Measurements from ENCODE around the gene NCOA6. TPM values are rescaled to one million over a fixed set of nuclear protein-coding genes. Genes with fewer than 3 reads are reported as not detected.
"Not testable (repeated sequence)": the region's sequence is repeated elsewhere in the genome, so short reads cannot be mapped to it uniquely, and the experiment has no call there.

Gene NCOA6
- total RNA-seq, 1 donor from 2014 or later = 79.5 TPM

GRCh38 chr20:34781220-34781619 lies 44.2 kb downstream of the NCOA6 start:
- no peaks in the 10 kb centered on the region for H3K27me3 Mint-ChIP-seq (ENCODE audit: low read depth)
- H3K36me3 Mint-ChIP-seq (ENCODE audit: low read depth) = peaks cover 10% of the 10 kb centered on the region
- no peak overlapping the region for H3K27ac Mint-ChIP-seq (ENCODE audit: unreplicated experiment)
- TF ChIP-seq CTCF (conservative IDR thresholded peaks at IDR 0.05) = no peak
- no peaks in the 10 kb centered on the region for H3K4me1 Mint-ChIP-seq
- H3K9me3 Mint-ChIP-seq = no peaks in the 10 kb centered on the region
- DNase-seq (ENCODE audit: low read depth, low spot score) = no peak
- H3K4me3 Mint-ChIP-seq = no peak overlapping the region

- not testable (repeated sequence) for H3K27me3 Mint-ChIP-seq (ENCODE audit: low read depth); H3K9me3 Mint-ChIP-seq; H3K4me3 Mint-ChIP-seq; DNase-seq (ENCODE audit: low read depth, low spot score); H3K4me1 Mint-ChIP-seq; H3K27ac Mint-ChIP-seq (ENCODE audit: unreplicated experiment)
- peaks cover 15% of the 10 kb centered on the region for H3K36me3 Mint-ChIP-seq (ENCODE audit: low read depth)
Measured at GRCh38 chr20:34780291-34780690, 45.2 kb downstream of the NCOA6 start.

GRCh38 chr20:34776177-34776576 lies 49.3 kb downstream of the NCOA6 start:
- H3K27me3 Mint-ChIP-seq (ENCODE audit: low read depth) = no peaks in the 10 kb centered on the region
- H3K27ac Mint-ChIP-seq (ENCODE audit: unreplicated experiment) = no peak overlapping the region
- H3K9me3 Mint-ChIP-seq = no peaks in the 10 kb centered on the region
- peaks cover 14% of the 10 kb centered on the region for H3K36me3 Mint-ChIP-seq (ENCODE audit: low read depth)
- H3K4me1 Mint-ChIP-seq = no peaks in the 10 kb centered on the region
- no peak overlapping the region for H3K4me3 Mint-ChIP-seq
- DNase-seq (ENCODE audit: low read depth, low spot score) = no peak
- TF ChIP-seq CTCF (conservative IDR thresholded peaks at IDR 0.05) = no peak

GRCh38 chr20:34774886-34775285 lies 50.6 kb downstream of the NCOA6 start:
- DNase-seq (ENCODE audit: low read depth, low spot score) = no peak
- H3K4me1 Mint-ChIP-seq = no peaks in the 10 kb centered on the region
- no peak for TF ChIP-seq CTCF (conservative IDR thresholded peaks at IDR 0.05)
- no peak overlapping the region for H3K27ac Mint-ChIP-seq (ENCODE audit: unreplicated experiment)
- H3K4me3 Mint-ChIP-seq = no peak overlapping the region
- H3K36me3 Mint-ChIP-seq (ENCODE audit: low read depth) = peaks cover 12% of the 10 kb centered on the region
- no peaks in the 10 kb centered on the region for H3K9me3 Mint-ChIP-seq
- no peaks in the 10 kb centered on the region for H3K27me3 Mint-ChIP-seq (ENCODE audit: low read depth)

- H3K4me3 Mint-ChIP-seq = no peak overlapping the region
- no peaks in the 10 kb centered on the region for H3K4me1 Mint-ChIP-seq
- DNase-seq (ENCODE audit: low read depth, low spot score) = no peak
- TF ChIP-seq CTCF (conservative IDR thresholded peaks at IDR 0.05) = no peak
- H3K36me3 Mint-ChIP-seq (ENCODE audit: low read depth) = peaks cover 12% of the 10 kb centered on the region
- H3K27me3 Mint-ChIP-seq (ENCODE audit: low read depth) = no peaks in the 10 kb centered on the region
- H3K27ac Mint-ChIP-seq (ENCODE audit: unreplicated experiment) = no peak overlapping the region
- H3K9me3 Mint-ChIP-seq = no peaks in the 10 kb centered on the region
Measured at GRCh38 chr20:34774449-34774848, 51.0 kb downstream of the NCOA6 start.

GRCh38 chr20:34773726-34774125 lies 51.7 kb downstream of the NCOA6 start:
- Mint-ChIP-seq H3K27ac (ENCODE audit: unreplicated experiment) (no peak overlapping the region), H3K4me3 (no peak overlapping the region), H3K4me1 (no peaks in the 10 kb centered on the region), H3K36me3 (ENCODE audit: low read depth) (peaks cover 15% of the 10 kb centered on the region), H3K9me3 (no peaks in the 10 kb centered on the region), H3K27me3 (ENCODE audit: low read depth) (no peaks in the 10 kb centered on the region)
- no peak for DNase-seq (ENCODE audit: low read depth, low spot score)
- no peak for TF ChIP-seq CTCF (conservative IDR thresholded peaks at IDR 0.05)
